GM19239 (cell line): ENCODE measurements around the gene TARS3.

ENCODE experiments used
- DNase-seq: peaks from one replicate; pipeline ENCODE4 v3.0.0; 2011; ENCODE audit warnings: low spot score; ENCODE audit not compliant: insufficient read length
- FAIRE-seq: peaks from 2 replicates; lab custom pipeline; 2011; peaks lifted over from hg19 to GRCh38; lab: Jason Lieb, UNC

Gene TARS3

GRCh38 chr15:101611007-101611406, 113.3 kb downstream of the TARS3 start:
- FAIRE-seq (no peak), DNase-seq (no peak)

- DNase-seq = no peak
- no peak for FAIRE-seq
Measured at GRCh38 chr15:101610611-101611000, 113.7 kb downstream of the TARS3 start.

GRCh38 chr15:101609742-101610610, 114.3 kb downstream of the TARS3 start:
- FAIRE-seq (no peak), DNase-seq (no peak)

GRCh38 chr15:101608201-101608600, 116.1 kb downstream of the TARS3 start:
- no peak for FAIRE-seq
- no peak for DNase-seq

GRCh38 chr15:101607108-101607507, 117.2 kb downstream of the TARS3 start:
- FAIRE-seq = no peak

GRCh38 chr15:101604124-101604874, 120.0 kb downstream of the TARS3 start:
- no peak for DNase-seq
- no peak for FAIRE-seq

More at GRCh38 chr15:101607108-101607507, 117.2 kb downstream of the TARS3 start:
- no peak for DNase-seq
